Stromal cell of bone marrow (primary cell): ENCODE results near the gene FKBP1C.

Experiments used
- DNase-seq: peaks from one replicate; pipeline ENCODE4 v3.0.0-alpha.2; 2012; ENCODE audit warnings: low read depth

Gene FKBP1C

GRCh38 chr6:63261820-63262219 lies 50.6 kb downstream of the FKBP1C start:
- DNase-seq: no peak
